Motor neuron (in vitro differentiated cells): ENCODE results near the gene ZCCHC24. TPM values are rescaled to one million over a fixed set of nuclear protein-coding genes. Genes with fewer than 3 reads are reported as not detected.
A peak's percentile ranks its signal among the peaks of the same experiment; 100 is the strongest.

Source experiments
- ATAC-seq, 8 experiments: fragments of 200-7000 bp; cut with Tn5 transposase; replicated peaks in 6 of 8; 2 replicates each; pipeline ENCODE4 v1.8.0; 2021; ENCODE audit warnings: mild to moderate bottlenecking in 8 of 8, moderate library complexity in 8 of 8
- H3K27ac ChIP-seq, 2 donors: fragments of 250-450 bp; sonication (Bioruptor Pico); 2 replicates each; pipeline ENCODE4 v1.9.0; 2021; ENCODE audit warnings: antibody characterized with exemption in 2 of 2, mild to moderate bottlenecking in 2 of 2, moderate library complexity in 1 of 2
- H3K4me1 ChIP-seq, 2 donors: fragments of 250-450 bp; sonication (Bioruptor Pico); replicated peaks in 1 of 2; 2 replicates each; pipeline ENCODE4 v1.6.1; 2021; ENCODE audit warnings: antibody characterized with exemption in 2 of 2, mild to moderate bottlenecking in 2 of 2, moderate library complexity in 1 of 2
- H3K4me3 ChIP-seq, 5 donors: fragments of 250-450 bp; sonication (Bioruptor Pico); 2 replicates each; pipeline ENCODE4 v1.9.0; 2021; ENCODE audit warnings: antibody characterized with exemption in 5 of 5, mild to moderate bottlenecking in 5 of 5, moderate library complexity in 4 of 5
- WGBS, 10 experiments: fragments of 450-650 bp; shearing (Covaris generic); methylation state at CpG; one replicate each; pipeline ENCODE4 v1.0.0; 2022; 5-methylcytosine and 5-hydroxymethylcytosine counted together
- in situ Hi-C, 9 experiments: fragments of 400-800 bp; cut with MboI; loops; one replicate each; pipeline ENCODE4 v1.15.0; 2021; ENCODE audit warnings: low sequenced_read_pairs in 9 of 9, low pct_unique_long_range_greater_than_20kb in 2 of 9; ENCODE audit not compliant: unreplicated experiment in 9 of 9
- total RNA-seq, 8 experiments: library from RNA; unstranded; fragments of 300-600 nt; gene quantifications; 2 replicates each; pipeline versions ENCODE4 v1.2.3 to v1.2.4, GENCODE V29; 2022

Gene ZCCHC24
- total RNA-seq, 8 experiments from 2014 or later, result 0.67 to 39.5 (median 8.0) TPM

DNA sequence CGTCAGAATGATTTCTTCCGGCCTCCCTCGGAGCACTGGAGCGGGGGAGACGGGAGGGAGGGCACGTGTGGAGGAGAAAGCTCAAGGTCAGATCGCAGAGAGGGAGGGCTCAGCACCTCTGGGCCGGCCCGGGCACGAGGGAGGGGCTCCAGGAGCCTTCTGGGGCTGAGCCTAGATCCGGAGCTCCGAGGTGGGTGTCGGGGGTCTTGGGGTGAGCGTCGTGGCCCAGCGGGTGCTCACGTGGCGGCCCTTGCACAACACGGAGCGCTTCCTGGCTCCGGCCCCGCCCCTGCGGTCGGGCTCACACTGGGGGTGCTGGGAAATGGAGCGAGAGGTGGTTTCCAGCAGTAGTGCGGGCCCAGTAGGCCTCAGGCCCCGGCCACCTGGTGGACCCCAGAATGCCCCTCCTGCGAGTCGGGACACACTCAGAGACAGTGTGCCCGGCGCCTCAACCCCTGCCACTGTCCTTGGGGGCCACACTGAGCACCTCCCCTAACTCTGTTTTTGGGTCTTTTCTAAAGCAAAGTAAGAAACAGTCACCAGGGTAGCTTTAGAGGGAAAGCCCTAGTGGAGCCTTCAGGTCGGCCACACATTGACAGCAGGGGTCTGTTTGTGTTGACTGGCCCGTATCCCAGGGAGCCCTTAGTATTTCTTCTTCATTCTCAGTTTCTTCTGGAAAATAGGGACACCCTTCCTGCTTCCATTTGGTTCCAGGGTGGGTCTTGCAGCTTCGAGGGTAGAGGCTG, 97.4 kb downstream of the ZCCHC24 start:
- H3K4me1 ChIP-seq, result peaks cover 12 to 14% of the 10 kb centered on the region in 2 donors
- peak; percentile 23 to 58 (median 50) for ATAC-seq
- H3K4me3 ChIP-seq, result peak overlapping the region; percentile 62 to 75 (median 64)
- H3K27ac ChIP-seq, result peak overlapping the region in 1 of 2 donors; percentile 68
- in situ Hi-C loops, result no loop called here
- WGBS, 10 experiments, result 0 to 50% (median 30%) methylated on average over 1 to 2 of the region's 34 CpGs; no CpG with 5 or more reads in 4 of the 10 experiments

GRCh38 chr10:79347226-79347893, 98.1 kb downstream of the ZCCHC24 start, which contains the start of gene PPIF:
Gene PPIF, plus strand, starts transcription at chr10:79347469. Its CDS starts 80 bp downstream, at chr10:79347549.
- peaks cover 14 to 17% of the 10 kb centered on the region in 2 donors for H3K4me1 ChIP-seq
- in situ Hi-C loops, result no loop called here
- peak within 1 kb of the TSS; percentile 29 to 68 for H3K27ac ChIP-seq
- peak; percentile 72 to 93 (median 91) for ATAC-seq
- WGBS, 10 experiments, result 0 to 4% (median 1%) methylated on average over 6 to 19 of the region's 77 CpGs; no CpG with 5 or more reads in 6 of the 10 experiments
- peak within 1 kb of the TSS; percentile 62 to 75 (median 64) for H3K4me3 ChIP-seq

DNA sequence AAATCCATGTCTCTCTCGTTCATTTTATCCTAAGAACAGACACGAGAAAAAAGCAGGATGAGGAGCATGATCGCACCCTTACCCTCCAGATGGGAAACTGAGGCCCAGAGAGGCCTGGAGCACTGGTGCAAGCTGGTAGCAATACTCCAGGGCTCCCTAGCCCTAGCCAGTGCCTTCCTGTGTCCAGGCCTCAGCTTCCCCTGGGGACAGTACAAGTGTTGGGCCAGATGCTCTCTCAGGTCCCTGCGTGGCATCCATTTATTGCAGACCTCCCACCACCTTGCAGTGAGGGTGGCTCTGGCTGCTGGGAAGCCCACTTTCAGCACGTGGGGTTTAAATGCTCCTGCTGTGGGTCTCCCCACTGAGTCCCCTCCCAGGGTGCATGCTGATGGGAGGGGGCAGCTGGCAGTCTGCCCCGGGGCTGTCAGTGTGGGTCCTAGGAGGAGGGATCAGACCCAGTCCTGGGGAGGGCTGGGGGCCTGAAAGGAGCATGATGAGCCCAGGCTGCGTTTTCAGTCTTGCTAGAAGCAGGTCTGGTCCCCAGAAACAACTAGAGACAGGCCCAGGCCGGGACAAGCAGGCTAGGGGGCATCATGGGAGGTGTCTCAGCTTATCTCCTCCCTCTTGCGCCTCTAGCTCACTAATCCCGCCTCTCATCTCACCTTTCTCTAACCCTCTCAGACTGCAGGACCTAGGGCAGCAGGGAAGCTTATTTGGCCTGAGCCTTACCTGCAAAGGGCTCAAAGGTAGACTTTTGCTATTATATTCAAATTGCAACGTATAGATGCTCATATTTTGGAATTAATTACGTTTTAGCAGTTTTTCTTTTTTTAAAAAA, 98.8 kb downstream of the ZCCHC24 start:
- 0 to 83% (median 63%) methylated on average over 1 to 5 of the region's 12 CpGs for WGBS, 10 experiments
- Histone ChIP-seq H3K4me1 (peaks cover 14 to 17% of the 10 kb centered on the region in 2 donors), H3K4me3 (peak overlapping the region; percentile 62 to 75 (median 64)), H3K27ac (no peak overlapping the region)
- in situ Hi-C loops, result no loop called here
- ATAC-seq, result peak in 5 of 8 experiments; percentile 5 to 30 (median 21)

DNA sequence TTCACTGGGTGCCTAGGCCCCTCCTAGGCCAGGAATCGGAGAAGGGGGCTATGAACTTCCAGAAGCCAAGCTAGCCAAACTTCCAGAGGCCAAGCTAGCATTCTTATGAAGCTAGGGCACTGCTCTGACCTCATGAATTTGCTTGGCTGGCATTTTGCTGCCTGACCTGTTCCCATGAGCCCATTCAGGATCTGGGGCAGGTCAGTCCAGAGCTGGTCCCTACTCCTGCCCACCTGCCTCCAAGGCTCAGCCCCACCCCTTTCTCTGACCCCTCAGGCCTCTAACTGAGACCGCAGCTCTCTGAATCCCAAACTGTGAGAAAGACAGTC, 99.4 kb downstream of the ZCCHC24 start:
- Histone ChIP-seq H3K4me3 (no peak overlapping the region), H3K4me1 (peaks cover 14 to 17% of the 10 kb centered on the region in 2 donors), H3K27ac (no peak overlapping the region)
- ATAC-seq, result no peak
- in situ Hi-C loops, result no loop called here
- 50 to 100% (median 100%) methylated on average over 1 of the region's 2 CpGs; no CpG with 5 or more reads in 6 of the 10 experiments for WGBS, 10 experiments

GRCh38 chr10:79345241-79346011, 100.0 kb downstream of the ZCCHC24 start:
- 0 to 100% (median 84%) methylated on average over 1 to 5 of the region's 5 CpGs; no CpG with 5 or more reads in 2 of the 10 experiments for WGBS, 10 experiments
- in situ Hi-C loops, result no loop called here
- Histone ChIP-seq H3K4me1 (peaks cover 14 to 17% of the 10 kb centered on the region in 2 donors), H3K27ac (no peak overlapping the region), H3K4me3 (no peak overlapping the region)
- ATAC-seq, result no peak

- no peak for ATAC-seq
- H3K4me1 ChIP-seq, result peaks cover 14 to 17% of the 10 kb centered on the region in 2 donors
- in situ Hi-C loops, result no loop called here
- H3K27ac ChIP-seq, result no peak overlapping the region
- 76 to 100% (median 86%) methylated on average over 1 to 3 of the region's 3 CpGs; no CpG with 5 or more reads in 4 of the 10 experiments for WGBS, 10 experiments
- no peak overlapping the region for H3K4me3 ChIP-seq
These were observed 100.8 kb downstream of the ZCCHC24 start for GRCh38 chr10:79344502-79345195.

- Histone ChIP-seq H3K27ac (no peak overlapping the region), H3K4me1 (peaks cover 6 to 10% of the 10 kb centered on the region in 2 donors), H3K4me3 (no peak overlapping the region)
- WGBS, 10 experiments, result 48 to 100% (median 93%) methylated on average over 2 to 3 of the region's 10 CpGs; no CpG with 5 or more reads in 6 of the 10 experiments
- peak in 3 of 8 experiments; percentile 19 to 51 (median 36) for ATAC-seq
- in situ Hi-C loops, result no loop called here
These were observed 102.4 kb downstream of the ZCCHC24 start for GRCh38 chr10:79342811-79343561.

DNA sequence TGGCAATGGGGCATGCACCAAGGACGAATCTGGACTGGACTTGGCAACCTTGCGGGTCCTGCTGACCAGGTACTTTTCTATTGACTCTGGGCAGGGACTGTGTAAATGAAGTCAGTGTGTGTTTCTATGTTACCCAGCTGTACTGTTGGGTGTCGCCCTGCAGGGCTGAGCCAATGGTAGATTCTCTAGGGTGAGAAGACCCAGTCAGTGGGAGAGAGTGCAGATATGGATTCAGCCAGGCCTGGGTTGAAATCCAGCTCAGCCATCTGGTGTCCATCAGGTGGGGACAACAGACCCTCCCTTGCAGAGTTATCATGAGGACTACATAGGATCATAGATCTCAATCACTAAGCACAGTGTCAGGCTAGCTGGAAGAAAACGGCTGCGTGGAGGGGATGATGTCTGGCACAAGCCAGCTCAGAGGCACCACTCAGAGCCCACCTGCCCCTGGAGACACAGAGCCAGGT, 103.1 kb downstream of the ZCCHC24 start:
- WGBS, 10 experiments, result 61 to 100% (median 89%) methylated on average over 1 to 3 of the region's 5 CpGs; no CpG with 5 or more reads in 4 of the 10 experiments

DNA sequence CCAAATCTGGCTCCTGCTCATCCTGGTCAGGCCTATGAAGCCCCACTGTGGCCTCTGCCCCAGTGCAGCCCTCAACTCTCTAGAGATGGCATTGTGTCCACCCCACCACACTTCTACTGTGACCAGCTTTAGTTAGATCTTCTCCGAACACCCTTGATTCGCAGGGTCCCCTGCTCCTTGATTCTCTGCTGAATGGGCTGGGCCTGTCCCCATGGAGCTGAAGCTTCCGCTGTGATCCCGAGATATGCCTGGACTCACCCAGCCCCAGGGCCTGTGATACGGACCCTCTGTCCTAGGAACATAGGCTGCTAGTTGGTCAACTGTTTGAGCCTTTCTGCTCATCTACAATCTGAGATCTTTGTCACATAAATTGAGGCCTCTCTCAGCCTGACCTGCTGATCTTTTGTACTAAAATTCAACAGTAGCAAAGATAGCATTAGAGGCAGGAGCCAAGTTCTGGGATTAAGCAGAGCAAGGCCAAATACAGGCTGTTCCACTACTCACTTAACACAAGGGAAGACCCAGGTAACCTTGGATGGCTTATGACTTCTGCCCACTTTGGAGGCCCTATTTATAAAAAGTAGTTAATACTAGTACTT, 104.7 kb downstream of the ZCCHC24 start:
- WGBS, 10 experiments, result 90 to 100% (median 100%) methylated on average over 1 to 4 of the region's 5 CpGs; no CpG with 5 or more reads in 5 of the 10 experiments
- no peak overlapping the region for H3K4me3 ChIP-seq
- ATAC-seq, result no peak
- in situ Hi-C loops, result no loop called here
- no peak overlapping the region for H3K27ac ChIP-seq
- H3K4me1 ChIP-seq, result peaks cover 0 to 5% of the 10 kb centered on the region in 2 donors

More for the DNA sequence above, 103.1 kb downstream of the ZCCHC24 start:
- in situ Hi-C loops, result no loop called here
- no peak overlapping the region for H3K4me3 ChIP-seq
- peaks cover 6 to 10% of the 10 kb centered on the region in 2 donors for H3K4me1 ChIP-seq
- ATAC-seq, result peak in 4 of 8 experiments; percentile 6 to 51 (median 22)
- no peak overlapping the region for H3K27ac ChIP-seq

DNA sequence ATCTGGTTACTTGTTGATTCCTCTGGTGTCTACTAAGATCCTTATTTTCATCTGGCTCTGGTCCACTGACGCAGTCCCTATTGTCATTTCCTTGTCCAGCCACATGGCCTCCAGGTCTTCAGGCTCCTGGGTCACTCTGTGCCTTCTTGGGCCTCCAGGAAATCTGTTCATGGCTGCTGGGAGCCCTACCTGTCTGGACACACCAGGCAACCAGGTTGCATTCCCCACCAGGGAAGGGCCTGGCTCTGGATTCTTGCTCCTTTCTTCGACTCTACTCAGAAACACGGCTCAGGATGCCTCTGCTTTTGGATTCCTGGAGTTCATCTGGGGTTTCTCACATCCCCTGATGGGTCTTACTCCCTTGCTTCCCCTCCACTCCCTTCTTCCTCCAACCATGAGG, 106.2 kb downstream of the ZCCHC24 start:
- Histone ChIP-seq H3K4me1 (peaks cover 0 to 5% of the 10 kb centered on the region in 2 donors), H3K4me3 (no peak overlapping the region), H3K27ac (no peak overlapping the region)
- 67 to 100% (median 100%) methylated on average over 1 to 3 of the region's 3 CpGs; no CpG with 5 or more reads in 3 of the 10 experiments for WGBS, 10 experiments
- in situ Hi-C loops, result no loop called here
- no peak for ATAC-seq
